D721Med (cell line): Measurements from ENCODE around the gene AKT3.

Source experiments
- DNase-seq: peaks from one replicate; pipeline ENCODE4 v3.0.0; 2011; ENCODE audit warnings: low spot score; ENCODE audit not compliant: insufficient read length
- FAIRE-seq: peaks from 2 replicates; lab custom pipeline; 2011; peaks lifted over from hg19 to GRCh38; lab: Jason Lieb, UNC
- CTCF ChIP-seq: IDR thresholded peaks from 2 replicates; pipeline ENCODE4 v1.5.1; 2012; ENCODE audit warnings: mild to moderate bottlenecking, control low read depth; ENCODE audit not compliant: insufficient read depth; ENCODE audit errors: missing control alignments

AKT3 gene

GRCh38 chr1:243497939-243498681 lies 351.9 kb downstream of the AKT3 start:
- no peak for DNase-seq
- no peak for FAIRE-seq
- TF ChIP-seq CTCF = no peak

- DNase-seq (no peak), FAIRE-seq (no peak)
- no peak for TF ChIP-seq CTCF
Measured at GRCh38 chr1:243496806-243497205, 353.2 kb downstream of the AKT3 start.

- FAIRE-seq = no peak
- DNase-seq = no peak
- no peak for TF ChIP-seq CTCF
Measured at GRCh38 chr1:243496187-243496646, 353.8 kb downstream of the AKT3 start.

GRCh38 chr1:243495442-243496186 lies 354.4 kb downstream of the AKT3 start:
- no peak for DNase-seq
- TF ChIP-seq CTCF = no peak
- FAIRE-seq = no peak

GRCh38 chr1:243494741-243495431 lies 355.2 kb downstream of the AKT3 start:
- TF ChIP-seq CTCF = no peak
- DNase-seq (no peak), FAIRE-seq (no peak)

GRCh38 chr1:243493156-243494129 lies 356.6 kb downstream of the AKT3 start:
- TF ChIP-seq CTCF = no peak
- DNase-seq = no peak
- FAIRE-seq = peak; percentile 11
